Activated CD4-positive, CD25-positive, alpha-beta regulatory T cell treated with anti-CD3 and anti-CD28 coated beads, Interleukin-2, amount 50 U/mL, for 72 hours (primary cell): Measurements from ENCODE around the gene AGRN.
"Not testable (repeated sequence)": the region's sequence is repeated elsewhere in the genome, so short reads cannot be mapped to it uniquely, and the experiment has no call there.

Experiments
- DNase-seq: peaks from one replicate; pipeline ENCODE4 v3.0.0; 2021

Gene AGRN

GRCh38 chr1:1021010-1021919 lies 1.3 kb downstream of the AGRN start:
- no peak for DNase-seq

- no peak for DNase-seq
These were observed 2.0 kb downstream of the AGRN start for GRCh38 chr1:1021920-1022259.

GRCh38 chr1:1022302-1023009 lies 2.5 kb downstream of the AGRN start:
- DNase-seq = no peak

- no peak for DNase-seq
These were observed 3.8 kb downstream of the AGRN start for GRCh38 chr1:1023700-1024099.

- DNase-seq = no peak
These were observed 4.3 kb downstream of the AGRN start for GRCh38 chr1:1024149-1024770.

GRCh38 chr1:1024771-1025699 lies 5.1 kb downstream of the AGRN start:
- no peak for DNase-seq

GRCh38 chr1:1025730-1026129 lies 5.8 kb downstream of the AGRN start:
- no peak for DNase-seq

GRCh38 chr1:1026599-1027413 lies 6.9 kb downstream of the AGRN start:
- no peak for DNase-seq

GRCh38 chr1:1027791-1028190 lies 7.9 kb downstream of the AGRN start:
- DNase-seq = no peak

- DNase-seq = not testable (repeated sequence)
These were observed 11.1 kb downstream of the AGRN start for GRCh38 chr1:1030867-1031658.

- DNase-seq = no peak
These were observed 11.8 kb downstream of the AGRN start for GRCh38 chr1:1031659-1032235.

- DNase-seq = no peak
These were observed 12.5 kb downstream of the AGRN start for GRCh38 chr1:1032424-1032823.

GRCh38 chr1:1033009-1033587 lies 13.2 kb downstream of the AGRN start:
- peak; percentile 85 for DNase-seq

- DNase-seq = no peak
These were observed 14.0 kb downstream of the AGRN start for GRCh38 chr1:1033731-1034438.

- no peak for DNase-seq
These were observed 14.5 kb downstream of the AGRN start for GRCh38 chr1:1034439-1034781.

GRCh38 chr1:1035291-1035943 lies 15.5 kb downstream of the AGRN start:
- no peak for DNase-seq

GRCh38 chr1:1037366-1038327 lies 17.7 kb downstream of the AGRN start:
- DNase-seq = no peak

- DNase-seq = no peak
These were observed 18.8 kb downstream of the AGRN start for GRCh38 chr1:1038694-1039093.
